IMR-90 (cell line): ENCODE results near the gene GRN. TPM values are rescaled to one million over a fixed set of nuclear protein-coding genes. Genes with fewer than 3 reads are reported as not detected.

Source experiments
- ATAC-seq: fragments of 200-7000 bp; cut with Tn5 transposase; 2 replicates; pipeline ENCODE4 v1.9.1; 2020; ENCODE audit warnings: low read depth, mild to moderate bottlenecking, moderate library complexity
- BruUV-seq: library from RNA; stranded (reverse); fragments of 400-500 nt; replicated peaks from 2 replicates; lab custom pipeline; 2021; lab: Mats Ljungman, UMichigan
- CTCF ChIA-PET: fragments of 300-600 bp; formaldehyde crosslinking; extraction: SDS; loops from one replicate; lab custom pipeline; 2021; ENCODE audit warnings: antibody characterized with exemption; lab: Yijun Ruan, JAX
- POLR2A ChIA-PET: fragments of 300-600 bp; sonication (Branson Sonifier 250); formaldehyde crosslinking; loops from one replicate; lab custom pipeline; 2022; ENCODE audit warnings: antibody characterized with exemption; ENCODE audit not compliant: unreplicated experiment; lab: Charles Lee
- DNase-seq: peaks from one replicate; pipeline ENCODE4 v3.0.0; 2013
- H2AFZ ChIP-seq: replicated peaks from 2 replicates; pipeline ENCODE3; 2013; ENCODE audit warnings: low read length, mild to moderate bottlenecking; ENCODE audit not compliant: poor library complexity
- H2AK5ac ChIP-seq: 2 replicates; pipeline ENCODE4 v1.6.1; 2013; ENCODE audit warnings: low read depth, low read length, inconsistent platforms
- H2AK9ac ChIP-seq: replicated peaks from 2 replicates; pipeline ENCODE3; 2013; ENCODE audit warnings: mild to moderate bottlenecking, low read depth, low read length, moderate library complexity; ENCODE audit not compliant: poor library complexity
- H2BK120ac ChIP-seq: 2 replicates; pipeline ENCODE4 v1.6.1; 2013; ENCODE audit warnings: low read depth, low read length, inconsistent platforms
- H2BK15ac ChIP-seq: 3 replicates; pipeline ENCODE4 v1.6.1; 2013; ENCODE audit warnings: low read depth, low read length, inconsistent platforms
- H2BK20ac ChIP-seq: 2 replicates; pipeline ENCODE4 v1.6.1; 2013; ENCODE audit warnings: low read depth, mild to moderate bottlenecking, inconsistent platforms, low read length, moderate library complexity
- H2BK5ac ChIP-seq: 2 replicates; pipeline ENCODE4 v1.6.1; 2013; ENCODE audit warnings: mild to moderate bottlenecking, low read depth, low read length, inconsistent platforms; ENCODE audit not compliant: poor library complexity, severe bottlenecking
- H3K14ac ChIP-seq: replicated peaks from 2 replicates; pipeline ENCODE4 v1.6.1; 2013; ENCODE audit warnings: low read depth, low read length, inconsistent platforms
- H3K18ac ChIP-seq: 2 replicates; pipeline ENCODE4 v1.6.1; 2013; ENCODE audit warnings: low read depth, low read length, control low read depth
- H3K23ac ChIP-seq: 2 replicates; pipeline ENCODE4 v1.6.1; 2013; ENCODE audit warnings: low read depth, low read length, inconsistent platforms
- H3K27ac ChIP-seq: 2 replicates; pipeline ENCODE4 v1.5.1; 2013; ENCODE audit warnings: mild to moderate bottlenecking, control low read depth, low read length; ENCODE audit not compliant: insufficient read depth
- H3K27me3 ChIP-seq: 2 replicates; pipeline ENCODE4 v1.6.1; 2013; ENCODE audit warnings: low read length; ENCODE audit not compliant: control insufficient read depth, insufficient read depth
- H3K36me3 ChIP-seq: 2 replicates; pipeline ENCODE4 v1.6.1; 2013; ENCODE audit warnings: low read length, mixed read lengths; ENCODE audit not compliant: control insufficient read depth, insufficient read depth
- H3K4ac ChIP-seq: 2 replicates; pipeline ENCODE4 v1.6.1; 2013; ENCODE audit warnings: low read depth, low read length, inconsistent platforms
- H3K4me1 ChIP-seq: 2 replicates; pipeline ENCODE4 v1.6.1; 2013; ENCODE audit warnings: low read length, mixed read lengths; ENCODE audit not compliant: control insufficient read depth, insufficient read depth
- H3K4me2 ChIP-seq: 2 replicates; pipeline ENCODE4 v1.6.1; 2013; ENCODE audit warnings: low read depth, mild to moderate bottlenecking, control low read depth, low read length, moderate library complexity
- H3K4me3 ChIP-seq: 2 replicates; pipeline ENCODE4 v1.5.1; 2013; ENCODE audit warnings: low read depth, mild to moderate bottlenecking, control low read depth, low read length, moderate library complexity; ENCODE audit not compliant: insufficient read depth
- H3K56ac ChIP-seq: 2 replicates; pipeline ENCODE4 v1.6.1; 2013; ENCODE audit warnings: low read length, inconsistent platforms; ENCODE audit not compliant: insufficient read depth; ENCODE audit errors: extremely low read depth
- H3K79me1 ChIP-seq, 2 experiments: 2 replicates each; pipeline ENCODE4 v1.6.1; 2013; ENCODE audit warnings: low read length in 2 of 2, inconsistent platforms in 1 of 2, low read depth in 1 of 2
- H3K9ac ChIP-seq: 2 replicates; pipeline ENCODE4 v1.6.1; 2013; ENCODE audit warnings: low read depth, low read length, control low read depth
- H3K9me1 ChIP-seq: 2 replicates; pipeline ENCODE4 v1.6.1; 2013; ENCODE audit warnings: low read length, inconsistent platforms; ENCODE audit not compliant: insufficient read depth
- H3K9me3 ChIP-seq: 2 replicates; pipeline ENCODE4 v1.6.1; 2013; ENCODE audit warnings: low read length; ENCODE audit not compliant: control insufficient read depth, insufficient read depth
- H4K20me1 ChIP-seq: 2 replicates; pipeline ENCODE4 v1.6.1; 2013; ENCODE audit warnings: low read length, inconsistent platforms; ENCODE audit not compliant: insufficient read depth
- H4K5ac ChIP-seq: 2 replicates; pipeline ENCODE4 v1.6.1; 2013; ENCODE audit warnings: mild to moderate bottlenecking, low read depth, low read length, control low read depth
- H4K8ac ChIP-seq, 2 experiments: 2 replicates each; pipeline ENCODE4 v1.6.1; 2013; ENCODE audit warnings: low read depth in 2 of 2, low read length in 2 of 2, control low read depth in 1 of 2, inconsistent platforms in 1 of 2
- H4K91ac ChIP-seq: 2 replicates; pipeline ENCODE4 v1.6.1; 2013; ENCODE audit warnings: low read depth, low read length, inconsistent platforms; ENCODE audit not compliant: insufficient read depth
- BHLHE40 ChIP-seq: fragments of 150-350 bp; IDR thresholded peaks from 2 replicates; pipeline ENCODE4 v1.6.1; 2016; ENCODE audit warnings: mild to moderate bottlenecking, low read depth, low read length
- CEBPB ChIP-seq: IDR thresholded peaks from 2 replicates; pipeline ENCODE4 v1.6.1; 2012; ENCODE audit warnings: low read depth, low read length, improper control_type of control experiment
- CHD1 ChIP-seq: IDR thresholded peaks from 2 replicates; pipeline ENCODE4 v1.6.1; 2012; ENCODE audit warnings: low read depth, low read length, improper control_type of control experiment
- CTCF ChIP-seq: conservative IDR thresholded peaks from 2 replicates; pipeline ENCODE4 v1.5.1; 2012; ENCODE audit warnings: mild to moderate bottlenecking, low read depth, low read length, improper control_type of control experiment
- FOS ChIP-seq: fragments of 150-350 bp; IDR thresholded peaks from 2 replicates; pipeline ENCODE4 v1.6.1; 2016; ENCODE audit warnings: low read depth, low read length
- MAFK ChIP-seq: IDR thresholded peaks from 2 replicates; pipeline ENCODE4 v1.6.1; 2012; ENCODE audit warnings: low read depth, low read length, improper control_type of control experiment
- MAZ ChIP-seq: IDR thresholded peaks from 2 replicates; pipeline ENCODE4 v1.6.1; 2012; ENCODE audit warnings: low read depth, mild to moderate bottlenecking, low read length, improper control_type of control experiment, moderate library complexity, borderline replicate concordance
- MXI1 ChIP-seq: IDR thresholded peaks from 2 replicates; pipeline ENCODE4 v1.6.1; 2012; ENCODE audit warnings: low read depth, mild to moderate bottlenecking, low read length, moderate library complexity, borderline replicate concordance
- NFE2L2 ChIP-seq: fragments of 150-350 bp; IDR thresholded peaks from 2 replicates; pipeline ENCODE4 v1.6.1; 2016; ENCODE audit warnings: low read depth, mild to moderate bottlenecking, low read length
- POLR2A ChIP-seq: IDR thresholded peaks from 2 replicates; pipeline ENCODE4 v1.6.1; 2012; ENCODE audit warnings: mild to moderate bottlenecking, low read depth, low read length
- RAD21 ChIP-seq: IDR thresholded peaks from 2 replicates; pipeline ENCODE4 v1.6.1; 2012; ENCODE audit warnings: low read length, improper control_type of control experiment
- RCOR1 ChIP-seq: IDR thresholded peaks from 2 replicates; pipeline ENCODE4 v1.6.1; 2012; ENCODE audit warnings: mild to moderate bottlenecking, low read length, improper control_type of control experiment; ENCODE audit not compliant: insufficient replicate concordance
- RFX5 ChIP-seq: IDR thresholded peaks from 2 replicates; pipeline ENCODE4 v1.8.0; 2012; ENCODE audit warnings: low read depth, mild to moderate bottlenecking, low read length, moderate library complexity
- SMC3 ChIP-seq: fragments of 150-350 bp; IDR thresholded peaks from 2 replicates; pipeline ENCODE4 v1.6.1; 2016; ENCODE audit warnings: low read depth, mild to moderate bottlenecking, antibody characterized with exemption, low read length, moderate library complexity
- USF2 ChIP-seq: fragments of 150-350 bp; IDR thresholded peaks from 2 replicates; pipeline ENCODE4 v1.6.1; 2017; ENCODE audit warnings: mild to moderate bottlenecking, antibody characterized with exemption, low read length, low read depth
- WGBS, 2 experiments: methylation state at CpG; one replicate each; pipeline versions ENCODE4 v1.1.5 to v1.1.7; 2013; ENCODE audit warnings: missing lambda C conversion rate in 2 of 2; ENCODE audit not compliant: insufficient read length in 1 of 2; ENCODE audit errors: extremely low coverage in 2 of 2; 5-methylcytosine and 5-hydroxymethylcytosine counted together
- dilution Hi-C: fragments of 300-500 bp; cut with HindIII; formaldehyde crosslinking; loops from one replicate; pipeline ENCODE4 v1.14.3; 2018; ENCODE audit warnings: low sequenced_read_pairs; ENCODE audit not compliant: unreplicated experiment
- in situ Hi-C: fragments of 300-500 bp; cut with MboI; formaldehyde crosslinking; loops from 3 replicates; pipeline ENCODE4 v1.14.3; 2019; ENCODE audit warnings: low sequenced_read_pairs, inconsistent platforms, mixed read lengths
- intact Hi-C: fragments of 100-400 bp; cut with micrococcal nuclease; formaldehyde crosslinking; loops from 2 replicates; pipeline ENCODE4 v1.10.0; 2022
- polyA plus RNA-seq, 3 experiments: library from polyadenylated mRNA; depleted of rRNA; stranded (reverse); fragments of >200 nt; gene quantifications; 2 replicates each; pipeline ENCODE4 v1.2.3, GENCODE V29; 2012; ENCODE audit warnings: low replicate concordance in 1 of 3
- total RNA-seq: library from RNA; depleted of rRNA; stranded (reverse); fragments of >200 nt; gene quantifications from 2 replicates; pipeline ENCODE4 v1.2.3, GENCODE V29; 2012
- TF ChIP-seq, protein P1 (sequence below): fragments of 150-350 bp; IDR thresholded peaks from 2 replicates; pipeline ENCODE4 v1.6.1; 2016; ENCODE audit warnings: low read depth, mild to moderate bottlenecking, low read length, moderate library complexity, borderline replicate concordance

The GRN gene
- total and polyA plus RNA-seq, 2 of the 4 experiments (the other 2 are of a cell fraction): 38.9 to 494 TPM

DNA sequence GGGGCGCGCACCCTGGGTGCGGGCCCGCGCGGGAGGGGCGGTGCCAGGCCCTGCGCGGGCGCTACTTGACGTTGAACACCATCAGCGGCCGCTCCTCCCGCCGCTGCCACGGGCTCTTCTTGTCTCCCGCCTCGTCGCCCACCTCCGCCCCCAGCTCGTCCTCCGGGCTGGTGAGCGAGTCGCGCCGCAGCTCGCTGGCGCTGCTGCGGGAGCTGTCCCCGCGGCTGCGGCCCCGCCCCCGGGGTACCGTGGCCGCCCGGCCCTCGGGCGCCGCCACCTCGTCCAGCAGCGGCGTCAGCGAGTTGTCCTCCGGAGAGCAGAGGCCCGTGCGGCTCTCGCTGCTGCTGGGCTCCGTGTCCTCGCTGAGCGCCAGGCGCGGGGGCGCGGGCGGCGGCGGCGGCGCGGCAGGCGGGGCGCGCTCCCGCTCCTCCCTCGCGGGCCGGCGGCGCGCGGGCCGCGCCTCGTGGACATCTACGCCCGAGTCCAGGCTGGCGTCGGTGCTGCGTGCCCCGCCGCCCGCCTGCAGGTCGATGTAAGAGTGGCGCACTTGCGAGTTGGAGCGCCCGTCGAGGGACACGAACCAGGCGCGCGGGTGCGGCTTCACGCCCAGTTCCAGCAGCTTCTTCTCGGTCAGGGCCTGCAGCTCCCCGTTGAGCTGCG is 8.7 kb downstream of the GRN start:
- Histone ChIP-seq H3K9me1 (no peaks in the 10 kb centered on the region), H4K5ac (no peak overlapping the region), H2BK15ac (no peak overlapping the region), H2BK120ac (no peak overlapping the region), H3K18ac (no peak overlapping the region), H3K79me1 (peaks cover 0 to 6% of the 10 kb centered on the region in 2 experiments; a peak in 1 of 4 replicates), H3K9me3 (no peaks in the 10 kb centered on the region), H3K36me3 (peaks cover 44% of the 10 kb centered on the region), H3K27ac (no peak overlapping the region), H3K4me3 (no peak overlapping the region), H3K23ac (no peak overlapping the region), H2AK9ac (no peak overlapping the region), H2AFZ (peak overlapping the region; percentile 21), H4K8ac (no peak overlapping the region), H3K4me1 (no peaks in the 10 kb centered on the region), H2BK5ac (no peak overlapping the region), H3K4me2 (no peak overlapping the region), H4K91ac (no peak overlapping the region), H3K9ac (no peak overlapping the region), H2BK20ac (no peak overlapping the region), H2AK5ac (no peak overlapping the region), H3K56ac (no peak overlapping the region), H4K20me1 (peaks cover 10% of the 10 kb centered on the region), H3K27me3 (no peaks in the 10 kb centered on the region), H3K4ac (no peak overlapping the region), H3K14ac (no peak overlapping the region)
- TF ChIP-seq RAD21 (no peak), USF2 (no peak), FOS (no peak), SMC3 (no peak), POLR2A (no peak), RCOR1 (no peak), RFX5 (no peak), CHD1 (no peak), NFE2L2 (no peak), BHLHE40 (no peak), MAZ (no peak), CEBPB (no peak), CTCF (no peak), MAFK (no peak), MXI1 (no peak)
- TF ChIP-seq, protein P1, sequence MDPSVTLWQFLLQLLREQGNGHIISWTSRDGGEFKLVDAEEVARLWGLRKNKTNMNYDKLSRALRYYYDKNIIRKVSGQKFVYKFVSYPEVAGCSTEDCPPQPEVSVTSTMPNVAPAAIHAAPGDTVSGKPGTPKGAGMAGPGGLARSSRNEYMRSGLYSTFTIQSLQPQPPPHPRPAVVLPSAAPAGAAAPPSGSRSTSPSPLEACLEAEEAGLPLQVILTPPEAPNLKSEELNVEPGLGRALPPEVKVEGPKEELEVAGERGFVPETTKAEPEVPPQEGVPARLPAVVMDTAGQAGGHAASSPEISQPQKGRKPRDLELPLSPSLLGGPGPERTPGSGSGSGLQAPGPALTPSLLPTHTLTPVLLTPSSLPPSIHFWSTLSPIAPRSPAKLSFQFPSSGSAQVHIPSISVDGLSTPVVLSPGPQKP: no peak
- intact Hi-C loops (no loop called here), dilution Hi-C loops (no loop called here), in situ Hi-C loops (no loop called here)
- no peak for ATAC-seq
- DNase-seq: no peak
- WGBS, 2 experiments: 57% methylated on average over 67 of the region's 98 CpGs; no CpG with 5 or more reads in 1 of the 2 experiments
- CTCF ChIA-PET: interaction anchor here (1.5 kb wide), 1 partner anchor 9 kb away, joined by 4 read pairs; the partner anchor contains the start of gene FAM171A2
- POLR2A ChIA-PET: no interaction called here
- no TSS peak for BruUV-seq
